Measurements from ENCODE around the gene ISCA2.

- TF ChIP-seq CTCF (IDR thresholded peaks at IDR 0.05; ENCODE audit: insufficient read depth, low read depth, low read length) (no peak), EZH2 (IDR thresholded peaks at IDR 0.05; ENCODE audit: insufficient read depth, low read length) (no peak)
Measured at GRCh38 chr14:74515891-74516412, 22.4 kb downstream of the ISCA2 start.

Measured in astrocyte (in vitro differentiated cells and primary cell).